OCI-LY3 (cell line): ENCODE measurements around the gene FUT8.
A peak's percentile ranks its signal among the peaks of the same experiment; 100 is the strongest.

Source experiments
- H2AFZ ChIP-seq: fragments of 200-600, 300-600 bp; shearing (Covaris generic); 2 replicates; pipeline ENCODE4 v1.6.0; 2014; ENCODE audit warnings: antibody characterized with exemption, low read depth, low read length
- H3K27ac ChIP-seq: fragments of 200-600, 300-600 bp; sonication (generic); 2 replicates; pipeline ENCODE4 v1.5.1; 2014; ENCODE audit warnings: mild to moderate bottlenecking, low read length, moderate library complexity, mixed read lengths
- H3K27me3 ChIP-seq: fragments of 200-600, 300-600 bp; sonication (generic); 2 replicates; pipeline ENCODE4 v1.6.1; 2014; ENCODE audit warnings: low read depth, low read length, mixed read lengths
- H3K36me3 ChIP-seq: fragments of 200-600, 300-600 bp; sonication (generic); replicated peaks from 2 replicates; pipeline ENCODE3; 2014; ENCODE audit warnings: low read depth, low read length, mixed read lengths
- H3K4me1 ChIP-seq: fragments of 300-600, 200-600 bp; sonication (generic); 2 replicates; pipeline ENCODE4 v1.6.1; 2014; ENCODE audit warnings: low read length, mixed read lengths
- H3K4me2 ChIP-seq: fragments of 200-600, 300-600 bp; sonication (generic); 2 replicates; pipeline ENCODE4 v1.6.1; 2014; ENCODE audit warnings: low read length, mixed read lengths
- H3K4me3 ChIP-seq: fragments of 300-600, 200-600 bp; sonication (generic); 2 replicates; pipeline ENCODE4 v1.5.1; 2014; ENCODE audit warnings: antibody characterized with exemption, mild to moderate bottlenecking, low read length, moderate library complexity
- H3K79me2 ChIP-seq: fragments of 300-600, 200-600 bp; shearing (Covaris generic); 2 replicates; pipeline ENCODE4 v1.6.1; 2014; ENCODE audit warnings: mild to moderate bottlenecking, low read length, mixed read lengths
- H3K9ac ChIP-seq: fragments of 300-600, 200-600 bp; shearing (Covaris generic); 2 replicates; pipeline ENCODE4 v1.6.0; 2014; ENCODE audit warnings: mild to moderate bottlenecking, low read length, moderate library complexity
- H3K9me3 ChIP-seq: fragments of 200-600, 300-600 bp; shearing (Covaris generic); 2 replicates; pipeline ENCODE4 v1.6.1; 2014; ENCODE audit warnings: low read length, mixed read lengths; ENCODE audit not compliant: insufficient read depth
- H4K20me1 ChIP-seq: fragments of 200-600, 300-600 bp; sonication (generic); 2 replicates; pipeline ENCODE4 v1.6.1; 2016; ENCODE audit warnings: low read length, mixed read lengths; ENCODE audit not compliant: insufficient read depth
- EZH2phosphoT487 ChIP-seq: fragments of 200-600 bp; shearing (Covaris generic); IDR thresholded peaks from 2 replicates; pipeline ENCODE4 v1.6.1; 2018; ENCODE audit warnings: antibody characterized with exemption, mixed run types, low read depth
- TF ChIP-seq, protein P1 (sequence below): fragments of 200-600, 300-600 bp; sonication (generic); IDR thresholded peaks from 2 replicates; pipeline ENCODE4 v1.5.1; 2014; ENCODE audit warnings: antibody characterized with exemption, low read length, low read depth

FUT8 gene

DNA sequence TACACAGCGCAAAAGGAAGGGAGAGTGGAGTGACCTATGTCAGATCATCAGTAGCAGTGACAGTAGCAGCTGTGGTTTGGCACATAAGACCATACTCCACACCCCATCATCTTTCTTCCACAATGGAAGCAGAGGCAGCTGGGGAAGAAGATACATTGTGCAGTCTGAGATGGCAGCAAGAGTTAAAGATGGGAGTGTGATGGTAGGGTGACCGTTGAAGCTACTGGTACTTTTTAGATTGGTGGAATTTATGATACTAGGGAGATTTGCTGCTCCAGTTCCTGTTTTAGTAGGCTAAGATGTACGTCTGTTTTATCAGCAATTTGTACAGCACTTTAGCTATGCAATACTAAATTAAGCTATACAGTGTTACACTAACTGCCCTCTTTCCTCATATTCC is 291.0 kb downstream of the FUT8 start:
- Histone ChIP-seq H3K9ac (no peak overlapping the region), H3K4me2 (no peak overlapping the region), H3K27me3 (no peaks in the 10 kb centered on the region), H3K36me3 (no peaks in the 10 kb centered on the region), H3K9me3 (no peaks in the 10 kb centered on the region), H2AFZ (no peak overlapping the region), H3K4me1 (peaks cover 16% of the 10 kb centered on the region), H3K27ac (no peak overlapping the region), H4K20me1 (no peaks in the 10 kb centered on the region), H3K4me3 (no peak overlapping the region), H3K79me2 (no peaks in the 10 kb centered on the region)
- TF ChIP-seq EZH2phosphoT487, result no peak
- TF ChIP-seq, protein P1, sequence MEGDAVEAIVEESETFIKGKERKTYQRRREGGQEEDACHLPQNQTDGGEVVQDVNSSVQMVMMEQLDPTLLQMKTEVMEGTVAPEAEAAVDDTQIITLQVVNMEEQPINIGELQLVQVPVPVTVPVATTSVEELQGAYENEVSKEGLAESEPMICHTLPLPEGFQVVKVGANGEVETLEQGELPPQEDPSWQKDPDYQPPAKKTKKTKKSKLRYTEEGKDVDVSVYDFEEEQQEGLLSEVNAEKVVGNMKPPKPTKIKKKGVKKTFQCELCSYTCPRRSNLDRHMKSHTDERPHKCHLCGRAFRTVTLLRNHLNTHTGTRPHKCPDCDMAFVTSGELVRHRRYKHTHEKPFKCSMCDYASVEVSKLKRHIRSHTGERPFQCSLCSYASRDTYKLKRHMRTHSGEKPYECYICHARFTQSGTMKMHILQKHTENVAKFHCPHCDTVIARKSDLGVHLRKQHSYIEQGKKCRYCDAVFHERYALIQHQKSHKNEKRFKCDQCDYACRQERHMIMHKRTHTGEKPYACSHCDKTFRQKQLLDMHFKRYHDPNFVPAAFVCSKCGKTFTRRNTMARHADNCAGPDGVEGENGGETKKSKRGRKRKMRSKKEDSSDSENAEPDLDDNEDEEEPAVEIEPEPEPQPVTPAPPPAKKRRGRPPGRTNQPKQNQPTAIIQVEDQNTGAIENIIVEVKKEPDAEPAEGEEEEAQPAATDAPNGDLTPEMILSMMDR, result no peak

DNA sequence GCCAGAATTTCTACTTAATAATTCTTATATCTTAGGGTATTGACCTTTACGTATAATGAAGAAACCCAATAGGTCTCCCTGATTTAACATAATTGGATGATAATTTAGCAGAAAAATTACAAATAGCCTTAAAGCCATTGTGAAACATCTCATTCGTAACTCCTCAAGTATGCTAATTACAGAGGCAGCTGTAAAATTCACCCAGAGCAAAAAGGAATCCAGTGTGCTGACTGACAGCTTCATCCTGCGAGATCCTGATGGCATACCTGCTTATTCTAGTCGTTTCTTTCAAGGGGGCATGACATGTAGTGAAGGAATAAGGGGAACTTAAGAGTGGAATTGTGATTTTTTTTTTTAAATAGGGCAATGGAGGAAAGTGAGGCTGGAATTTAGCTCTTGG is 291.5 kb downstream of the FUT8 start:
- Histone ChIP-seq H3K4me2 (no peak overlapping the region), H3K36me3 (no peaks in the 10 kb centered on the region), H4K20me1 (no peaks in the 10 kb centered on the region), H3K27ac (no peak overlapping the region), H2AFZ (no peak overlapping the region), H3K9ac (no peak overlapping the region), H3K4me3 (no peak overlapping the region), H3K9me3 (no peaks in the 10 kb centered on the region), H3K4me1 (peaks cover 16% of the 10 kb centered on the region), H3K79me2 (no peaks in the 10 kb centered on the region), H3K27me3 (no peaks in the 10 kb centered on the region)
- TF ChIP-seq EZH2phosphoT487, result no peak
- TF ChIP-seq, protein P1, result no peak

DNA sequence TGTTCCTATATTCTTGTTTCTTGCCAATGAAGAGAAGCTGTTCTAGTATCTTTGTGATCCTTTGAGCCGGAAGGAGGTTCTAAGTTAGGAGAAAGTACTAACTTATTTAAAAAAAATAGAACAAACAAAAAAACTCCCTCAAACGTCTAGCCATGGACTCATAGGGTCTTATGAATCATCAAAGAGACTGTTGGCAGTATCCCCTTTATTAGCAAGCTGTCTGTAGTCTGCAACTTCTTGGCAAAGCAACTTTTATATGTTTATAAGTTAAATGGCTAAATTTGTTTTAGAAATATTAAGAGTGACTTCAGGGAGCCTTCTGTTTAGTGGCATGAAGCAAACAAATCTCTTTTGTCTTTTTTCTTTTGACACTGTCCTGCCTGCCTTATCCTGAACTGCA is 291.9 kb downstream of the FUT8 start:
- Histone ChIP-seq H3K9me3 (no peaks in the 10 kb centered on the region), H3K27ac (no peak overlapping the region), H3K27me3 (no peaks in the 10 kb centered on the region), H3K4me1 (peaks cover 16% of the 10 kb centered on the region), H3K79me2 (no peaks in the 10 kb centered on the region), H3K36me3 (no peaks in the 10 kb centered on the region), H3K4me2 (peak overlapping the region; percentile 46), H3K4me3 (peak overlapping the region; percentile 11; the same call in 1 of the 2 replicates), H2AFZ (no peak overlapping the region), H3K9ac (no peak overlapping the region), H4K20me1 (no peaks in the 10 kb centered on the region)
- TF ChIP-seq EZH2phosphoT487, result no peak
- TF ChIP-seq, protein P1, result no peak

DNA sequence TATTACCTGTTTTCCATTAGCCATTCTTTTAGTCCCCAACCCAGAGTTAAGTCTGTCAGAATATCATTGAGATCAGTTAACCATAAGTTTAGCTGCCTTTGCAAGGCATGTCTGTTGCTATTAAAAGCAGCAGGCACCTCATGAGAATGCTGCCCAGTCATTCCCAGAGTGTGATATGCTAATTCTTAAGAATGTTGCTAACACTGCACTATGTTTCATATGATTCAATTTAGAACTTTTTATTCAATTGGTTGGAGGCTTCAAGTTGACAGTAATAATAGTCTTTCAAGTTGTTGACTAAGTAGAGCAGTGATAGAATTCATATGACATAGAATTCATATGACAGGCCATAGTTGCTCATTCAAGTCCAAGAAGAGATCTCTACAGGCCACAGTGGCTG is 292.3 kb downstream of the FUT8 start:
- Histone ChIP-seq H2AFZ (no peak overlapping the region), H3K4me2 (peak overlapping the region; percentile 46), H4K20me1 (no peaks in the 10 kb centered on the region), H3K4me1 (peaks cover 16% of the 10 kb centered on the region), H3K27me3 (no peaks in the 10 kb centered on the region), H3K9me3 (no peaks in the 10 kb centered on the region), H3K27ac (no peak overlapping the region), H3K36me3 (no peaks in the 10 kb centered on the region), H3K79me2 (no peaks in the 10 kb centered on the region), H3K4me3 (peak overlapping the region; percentile 11; the same call in 1 of the 2 replicates), H3K9ac (no peak overlapping the region)
- TF ChIP-seq, protein P1, result no peak
- TF ChIP-seq EZH2phosphoT487, result no peak
